ENCODE results near the gene ANKRD50. TPM values are rescaled to one million over a fixed set of nuclear protein-coding genes. Genes with fewer than 3 reads are reported as not detected.

ANKRD50 gene, protein sequence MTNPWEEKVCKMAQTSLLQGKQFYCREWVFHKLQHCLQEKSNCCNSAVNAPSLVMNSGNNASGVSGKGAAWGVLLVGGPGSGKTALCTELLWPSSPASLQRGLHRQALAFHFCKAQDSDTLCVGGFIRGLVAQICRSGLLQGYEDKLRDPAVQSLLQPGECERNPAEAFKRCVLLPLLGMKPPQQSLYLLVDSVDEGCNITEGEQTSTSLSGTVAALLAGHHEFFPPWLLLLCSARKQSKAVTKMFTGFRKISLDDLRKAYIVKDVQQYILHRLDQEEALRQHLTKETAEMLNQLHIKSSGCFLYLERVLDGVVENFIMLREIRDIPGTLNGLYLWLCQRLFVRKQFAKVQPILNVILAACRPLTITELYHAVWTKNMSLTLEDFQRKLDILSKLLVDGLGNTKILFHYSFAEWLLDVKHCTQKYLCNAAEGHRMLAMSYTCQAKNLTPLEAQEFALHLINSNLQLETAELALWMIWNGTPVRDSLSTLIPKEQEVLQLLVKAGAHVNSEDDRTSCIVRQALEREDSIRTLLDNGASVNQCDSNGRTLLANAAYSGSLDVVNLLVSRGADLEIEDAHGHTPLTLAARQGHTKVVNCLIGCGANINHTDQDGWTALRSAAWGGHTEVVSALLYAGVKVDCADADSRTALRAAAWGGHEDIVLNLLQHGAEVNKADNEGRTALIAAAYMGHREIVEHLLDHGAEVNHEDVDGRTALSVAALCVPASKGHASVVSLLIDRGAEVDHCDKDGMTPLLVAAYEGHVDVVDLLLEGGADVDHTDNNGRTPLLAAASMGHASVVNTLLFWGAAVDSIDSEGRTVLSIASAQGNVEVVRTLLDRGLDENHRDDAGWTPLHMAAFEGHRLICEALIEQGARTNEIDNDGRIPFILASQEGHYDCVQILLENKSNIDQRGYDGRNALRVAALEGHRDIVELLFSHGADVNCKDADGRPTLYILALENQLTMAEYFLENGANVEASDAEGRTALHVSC (N-terminal part only)
- 10 to 100 TPM in 1 of 2 donors, 1 to 10 TPM in 1; 8.2 to 11.7 TPM for total RNA-seq

GRCh38 chr4:124712372-124713184 is at the start of gene ANKRD50:
TSS of gene ANKRD50 (minus strand) at chr4:124712732. CDS start at chr4:124710511, 2,221 bp downstream.
- DNase-seq (ENCODE audit: low spot score), result peak; percentile 90

DNA sequence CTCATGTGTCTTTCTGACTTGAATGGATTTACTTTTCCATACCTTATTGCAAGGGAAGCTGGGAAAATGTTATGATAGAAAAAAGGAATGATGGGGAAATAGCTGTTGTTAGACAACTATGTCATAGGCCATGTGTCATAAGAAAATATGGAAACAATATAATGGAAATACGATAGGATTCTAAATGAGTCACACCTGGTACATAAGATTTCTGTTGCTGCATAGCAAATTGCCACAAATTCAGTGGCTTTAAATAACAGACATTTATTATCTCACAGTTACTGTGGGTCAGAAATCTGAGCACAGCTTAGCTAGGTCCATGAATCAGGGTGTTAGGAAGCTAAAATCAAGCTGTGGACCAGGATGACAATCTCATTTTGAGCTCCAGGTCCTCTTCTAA is 44.6 kb upstream of the ANKRD50 start:
- Histone ChIP-seq H3K9me3 (no peaks in the 10 kb centered on the region), H3K4me1 (no peaks in the 10 kb centered on the region), H3K27me3 (no peaks in the 10 kb centered on the region), H3K36me3 (no peaks in the 10 kb centered on the region), H3K27ac (no peak overlapping the region), H3K4me3 (no peak overlapping the region)
- TF ChIP-seq, protein P1, sequence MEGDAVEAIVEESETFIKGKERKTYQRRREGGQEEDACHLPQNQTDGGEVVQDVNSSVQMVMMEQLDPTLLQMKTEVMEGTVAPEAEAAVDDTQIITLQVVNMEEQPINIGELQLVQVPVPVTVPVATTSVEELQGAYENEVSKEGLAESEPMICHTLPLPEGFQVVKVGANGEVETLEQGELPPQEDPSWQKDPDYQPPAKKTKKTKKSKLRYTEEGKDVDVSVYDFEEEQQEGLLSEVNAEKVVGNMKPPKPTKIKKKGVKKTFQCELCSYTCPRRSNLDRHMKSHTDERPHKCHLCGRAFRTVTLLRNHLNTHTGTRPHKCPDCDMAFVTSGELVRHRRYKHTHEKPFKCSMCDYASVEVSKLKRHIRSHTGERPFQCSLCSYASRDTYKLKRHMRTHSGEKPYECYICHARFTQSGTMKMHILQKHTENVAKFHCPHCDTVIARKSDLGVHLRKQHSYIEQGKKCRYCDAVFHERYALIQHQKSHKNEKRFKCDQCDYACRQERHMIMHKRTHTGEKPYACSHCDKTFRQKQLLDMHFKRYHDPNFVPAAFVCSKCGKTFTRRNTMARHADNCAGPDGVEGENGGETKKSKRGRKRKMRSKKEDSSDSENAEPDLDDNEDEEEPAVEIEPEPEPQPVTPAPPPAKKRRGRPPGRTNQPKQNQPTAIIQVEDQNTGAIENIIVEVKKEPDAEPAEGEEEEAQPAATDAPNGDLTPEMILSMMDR (IDR thresholded peaks at IDR 0.05), result no peak
- no peak for DNase-seq (ENCODE audit: low spot score)

More at GRCh38 chr4:124712372-124713184, at the start of gene ANKRD50:
- Histone ChIP-seq H3K4me3 (peak within 1 kb of the TSS; percentile 73 to 97), H3K9me3 (no peaks in the 10 kb centered on the region), H3K4me1 (peaks cover 0 to 30% of the 10 kb centered on the region in 2 donors), H3K36me3 (no peaks in the 10 kb centered on the region), H3K27ac (peak within 1 kb of the TSS; percentile 98), H3K27me3 (no peaks in the 10 kb centered on the region)
- TF ChIP-seq, protein P1 (IDR thresholded peaks at IDR 0.05), result no peak

- no peak for DNase-seq (ENCODE audit: low spot score)
- Histone ChIP-seq H3K27ac (no peak overlapping the region), H3K36me3 (no peaks in the 10 kb centered on the region), H3K27me3 (no peaks in the 10 kb centered on the region), H3K4me1 (no peaks in the 10 kb centered on the region), H3K4me3 (no peak overlapping the region), H3K9me3 (no peaks in the 10 kb centered on the region)
- TF ChIP-seq, protein P1 (IDR thresholded peaks at IDR 0.05), result no peak
These were observed 42.1 kb upstream of the ANKRD50 start for GRCh38 chr4:124754681-124755080.

GRCh38 chr4:124753941-124754581 is 41.5 kb upstream of the ANKRD50 start:
- Histone ChIP-seq H3K9me3 (no peaks in the 10 kb centered on the region), H3K4me3 (no peak overlapping the region), H3K4me1 (no peaks in the 10 kb centered on the region), H3K36me3 (no peaks in the 10 kb centered on the region), H3K27me3 (no peaks in the 10 kb centered on the region), H3K27ac (no peak overlapping the region)
- TF ChIP-seq, protein P1 (IDR thresholded peaks at IDR 0.05), result no peak
- DNase-seq (ENCODE audit: low spot score), result no peak

- H3K36me3 ChIP-seq, result no peaks in the 10 kb centered on the region
- no peaks in the 10 kb centered on the region for H3K9me3 ChIP-seq
- no peak overlapping the region for H3K27ac ChIP-seq
- DNase-seq (ENCODE audit: low spot score), result no peak
- H3K4me3 ChIP-seq, result no peak overlapping the region
- H3K27me3 ChIP-seq, result no peaks in the 10 kb centered on the region
- no peaks in the 10 kb centered on the region for H3K4me1 ChIP-seq
- TF ChIP-seq, protein P1 (IDR thresholded peaks at IDR 0.05), result no peak
These were observed 36.9 kb upstream of the ANKRD50 start for GRCh38 chr4:124749421-124749820.
